Measurements from ENCODE around the gene RAPGEF2. TPM values are rescaled to one million over a fixed set of nuclear protein-coding genes. Genes with fewer than 3 reads are reported as not detected.

RAPGEF2 gene
- total and polyA plus RNA-seq, 2 experiments from 2014 or later, result 10.2 to 63.1 TPM

DNA sequence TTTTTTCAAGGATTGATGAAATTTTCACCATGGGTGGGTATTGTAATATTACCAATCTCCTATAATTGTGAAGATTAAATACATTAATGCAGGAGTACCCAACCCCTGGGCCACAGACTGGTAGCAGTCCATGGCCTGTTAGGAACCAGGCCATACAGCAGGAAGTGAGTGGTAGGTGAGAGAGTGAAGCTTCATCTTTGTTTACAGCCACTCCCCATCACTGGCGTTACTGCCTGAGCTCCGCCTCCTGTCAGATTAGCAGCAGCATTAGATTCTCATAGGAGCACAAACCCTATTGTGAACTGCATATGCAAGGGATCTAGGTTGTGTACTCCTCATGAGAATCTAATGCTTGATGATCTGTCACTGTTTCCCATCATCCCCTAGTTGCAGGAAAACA, 15.1 kb downstream of the RAPGEF2 start:
- no peak overlapping the region for H2AFZ ChIP-seq
- Mint-ChIP-seq H3K36me3 (ENCODE audit: low read depth) (peaks cover 31% of the 10 kb centered on the region), H3K27me3 (ENCODE audit: insufficient read depth, low read depth, poor library complexity) (peaks cover 3% of the 10 kb centered on the region), H3K4me1 (peaks cover 10% of the 10 kb centered on the region), H3K4me3 (no peak overlapping the region), H3K9me3 (peaks cover 13% of the 10 kb centered on the region), H3K27ac (no peak overlapping the region)
- TF ChIP-seq EZH2phosphoT487 (IDR thresholded peaks at IDR 0.05; ENCODE audit: unreplicated experiment), result no peak
- no peak for TF ChIP-seq ZNF462 (CRISPR knock-in tag; IDR thresholded peaks at IDR 0.05)
- TF ChIP-seq CREB1 (CRISPR knock-in tag; IDR thresholded peaks at IDR 0.05; ENCODE audit: low read depth), result no peak
- no peak for TF ChIP-seq ZNF114 (CRISPR knock-in tag; IDR thresholded peaks at IDR 0.05)
- TF ChIP-seq POLR2AphosphoS5 (IDR thresholded peaks at IDR 0.05; ENCODE audit: low read depth), result no peak
- TF ChIP-seq REST (IDR thresholded peaks at IDR 0.05; ENCODE audit: unreplicated experiment), result no peak
- no peak for TF ChIP-seq ETS1 (IDR thresholded peaks at IDR 0.05)
- TF ChIP-seq CTCF (conservative IDR thresholded peaks at IDR 0.05; ENCODE audit: low read depth in 2 of 2), result no peak
- TF ChIP-seq EZH2 (IDR thresholded peaks at IDR 0.05; ENCODE audit: low read depth, unreplicated experiment), result no peak
- no peak for TF ChIP-seq NANOG (IDR thresholded peaks at IDR 0.05; ENCODE audit: borderline replicate concordance)
- no peak for TF ChIP-seq STAT1 (IDR thresholded peaks at IDR 0.05; ENCODE audit: unreplicated experiment)
- no peak overlapping the region for H3K4me2 ChIP-seq
- peaks cover 99% of the 10 kb centered on the region for H3K79me2 ChIP-seq (replicated peaks; ENCODE audit: insufficient read depth)
- ATAC-seq (no peak), DNase-seq (ENCODE audit: low spot score) (no peak)
- no peak overlapping the region for H3K27ac ChIP-seq (ENCODE audit: low read depth)
- H3K4me1 ChIP-seq (ENCODE audit: insufficient read depth), result peaks cover 8% of the 10 kb centered on the region
- no peaks in the 10 kb centered on the region for H3K9me2 ChIP-seq (ENCODE audit: insufficient read depth)
- no peaks in the 10 kb centered on the region for H3K27me3 ChIP-seq (ENCODE audit: insufficient read depth)
- H3K4me3 ChIP-seq, result no peak overlapping the region
- H3K36me3 ChIP-seq (ENCODE audit: insufficient read depth), result no peaks in the 10 kb centered on the region
- H4K20me1 ChIP-seq (replicated peaks; ENCODE audit: insufficient read depth), result no peaks in the 10 kb centered on the region; the same call in 1 of the 2 replicates
- H3F3A ChIP-seq (replicated peaks; ENCODE audit: low read depth), result no peaks in the 10 kb centered on the region
